ENCODE results near the gene ATP6V0D1.

DNA sequence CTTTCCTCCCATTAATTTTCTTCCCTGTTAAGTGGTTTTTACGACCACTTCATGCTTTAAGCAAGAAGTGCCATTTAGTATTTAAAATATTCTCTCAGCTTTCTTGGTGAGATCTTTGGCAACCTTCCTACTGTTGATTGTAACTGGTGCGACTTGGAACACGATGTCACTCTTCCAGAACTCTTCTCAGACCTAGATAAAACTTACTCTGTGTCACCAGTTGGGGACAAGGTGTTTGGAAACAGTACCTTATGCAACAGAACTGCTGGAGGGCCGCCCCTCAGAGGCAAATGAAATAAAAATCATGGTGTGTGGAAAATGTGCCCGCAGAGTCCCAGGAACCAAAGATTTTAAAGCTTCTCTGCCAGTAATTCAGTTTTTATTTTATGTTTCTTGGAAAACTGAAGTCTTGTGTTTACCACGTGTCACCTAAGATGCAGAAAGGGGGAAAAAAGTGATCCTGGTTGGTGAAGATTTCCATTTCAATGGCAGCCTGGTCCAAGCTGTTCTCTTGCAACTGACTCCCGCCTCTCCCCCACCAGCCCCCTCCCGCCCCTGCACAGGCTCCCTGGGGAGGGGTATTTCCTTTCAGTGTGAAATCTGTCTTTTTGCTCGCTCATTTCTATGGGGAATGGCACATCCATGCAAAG lies 57.2 kb downstream of the ATP6V0D1 start:
- TF ChIP-seq, protein P1, sequence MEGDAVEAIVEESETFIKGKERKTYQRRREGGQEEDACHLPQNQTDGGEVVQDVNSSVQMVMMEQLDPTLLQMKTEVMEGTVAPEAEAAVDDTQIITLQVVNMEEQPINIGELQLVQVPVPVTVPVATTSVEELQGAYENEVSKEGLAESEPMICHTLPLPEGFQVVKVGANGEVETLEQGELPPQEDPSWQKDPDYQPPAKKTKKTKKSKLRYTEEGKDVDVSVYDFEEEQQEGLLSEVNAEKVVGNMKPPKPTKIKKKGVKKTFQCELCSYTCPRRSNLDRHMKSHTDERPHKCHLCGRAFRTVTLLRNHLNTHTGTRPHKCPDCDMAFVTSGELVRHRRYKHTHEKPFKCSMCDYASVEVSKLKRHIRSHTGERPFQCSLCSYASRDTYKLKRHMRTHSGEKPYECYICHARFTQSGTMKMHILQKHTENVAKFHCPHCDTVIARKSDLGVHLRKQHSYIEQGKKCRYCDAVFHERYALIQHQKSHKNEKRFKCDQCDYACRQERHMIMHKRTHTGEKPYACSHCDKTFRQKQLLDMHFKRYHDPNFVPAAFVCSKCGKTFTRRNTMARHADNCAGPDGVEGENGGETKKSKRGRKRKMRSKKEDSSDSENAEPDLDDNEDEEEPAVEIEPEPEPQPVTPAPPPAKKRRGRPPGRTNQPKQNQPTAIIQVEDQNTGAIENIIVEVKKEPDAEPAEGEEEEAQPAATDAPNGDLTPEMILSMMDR (conservative IDR thresholded peaks at IDR 0.05 in 1 of 2, IDR thresholded peaks at IDR 0.05 in 1 of 2; ENCODE audit: extremely low read depth in 1 of 2, insufficient read depth in 1 of 2, low read depth in 1 of 2, low read length in 2 of 2) = no peak
- TF ChIP-seq EZH2 (IDR thresholded peaks at IDR 0.05; ENCODE audit: borderline replicate concordance, low read length) = no peak

Measured in mammary epithelial cell (primary cell).